ENCODE measurements around the gene DMD.

DMD gene

GRCh38 chrX:32571579-32571978 lies 639.8 kb downstream of the DMD start:
- Histone ChIP-seq H3K27me3 (ENCODE audit: insufficient read depth, low read length, poor library complexity, severe bottlenecking) (no peaks in the 10 kb centered on the region), H3K4me3 (ENCODE audit: low read length, poor library complexity, severe bottlenecking) (no peak overlapping the region), H4K20me1 (ENCODE audit: insufficient read depth, low read length, poor library complexity, severe bottlenecking) (no peaks in the 10 kb centered on the region), H3K79me2 (ENCODE audit: insufficient read depth, low read length) (no peaks in the 10 kb centered on the region), H3F3A (ENCODE audit: low read depth) (no peaks in the 10 kb centered on the region), H3K9ac (ENCODE audit: low read depth, low read length, poor library complexity, severe bottlenecking) (no peak overlapping the region), H3K36me3 (ENCODE audit: insufficient read depth, low read length) (no peaks in the 10 kb centered on the region), H3K4me2 (ENCODE audit: low read depth, low read length, poor library complexity, severe bottlenecking) (no peak overlapping the region), H3K9me3 (ENCODE audit: insufficient read depth, low read depth, low read length) (no peaks in the 10 kb centered on the region), H3K4me1 (ENCODE audit: insufficient read depth, low read length, poor library complexity, severe bottlenecking) (no peaks in the 10 kb centered on the region), H3K9me2 (replicated peaks; ENCODE audit: low read depth, low read length) (no peaks in the 10 kb centered on the region), H2AFZ (ENCODE audit: low read length) (no peak overlapping the region)
- no peak for TF ChIP-seq EZH2phosphoT487 (IDR thresholded peaks at IDR 0.05; ENCODE audit: borderline replicate concordance)
- TF ChIP-seq, protein P1, sequence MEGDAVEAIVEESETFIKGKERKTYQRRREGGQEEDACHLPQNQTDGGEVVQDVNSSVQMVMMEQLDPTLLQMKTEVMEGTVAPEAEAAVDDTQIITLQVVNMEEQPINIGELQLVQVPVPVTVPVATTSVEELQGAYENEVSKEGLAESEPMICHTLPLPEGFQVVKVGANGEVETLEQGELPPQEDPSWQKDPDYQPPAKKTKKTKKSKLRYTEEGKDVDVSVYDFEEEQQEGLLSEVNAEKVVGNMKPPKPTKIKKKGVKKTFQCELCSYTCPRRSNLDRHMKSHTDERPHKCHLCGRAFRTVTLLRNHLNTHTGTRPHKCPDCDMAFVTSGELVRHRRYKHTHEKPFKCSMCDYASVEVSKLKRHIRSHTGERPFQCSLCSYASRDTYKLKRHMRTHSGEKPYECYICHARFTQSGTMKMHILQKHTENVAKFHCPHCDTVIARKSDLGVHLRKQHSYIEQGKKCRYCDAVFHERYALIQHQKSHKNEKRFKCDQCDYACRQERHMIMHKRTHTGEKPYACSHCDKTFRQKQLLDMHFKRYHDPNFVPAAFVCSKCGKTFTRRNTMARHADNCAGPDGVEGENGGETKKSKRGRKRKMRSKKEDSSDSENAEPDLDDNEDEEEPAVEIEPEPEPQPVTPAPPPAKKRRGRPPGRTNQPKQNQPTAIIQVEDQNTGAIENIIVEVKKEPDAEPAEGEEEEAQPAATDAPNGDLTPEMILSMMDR (conservative IDR thresholded peaks at IDR 0.05; ENCODE audit: low read length): no peak

DNA sequence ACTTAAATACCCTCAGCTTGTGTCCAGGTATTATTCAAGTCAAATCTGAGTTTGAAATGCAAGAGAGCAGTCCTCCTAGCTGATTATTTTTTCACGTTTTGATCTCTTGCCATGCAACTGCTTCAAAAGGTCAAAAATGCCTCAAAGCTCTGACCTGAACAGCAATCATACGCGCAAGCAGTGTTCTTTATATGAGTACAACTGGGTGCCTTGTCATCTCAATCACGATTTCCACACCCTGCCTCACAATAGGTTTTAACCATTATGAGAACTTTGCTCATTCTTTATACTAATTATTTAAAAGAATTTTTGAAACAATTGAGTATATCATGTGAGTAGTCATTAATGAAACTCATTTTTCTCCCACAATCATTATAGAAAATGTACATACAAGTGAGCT lies 649.1 kb downstream of the DMD start:
- Histone ChIP-seq H4K20me1 (ENCODE audit: insufficient read depth, low read length, poor library complexity, severe bottlenecking) (no peaks in the 10 kb centered on the region), H3K9me3 (ENCODE audit: insufficient read depth, low read depth, low read length) (no peaks in the 10 kb centered on the region), H3K4me2 (ENCODE audit: low read depth, low read length, poor library complexity, severe bottlenecking) (no peak overlapping the region), H3K79me2 (ENCODE audit: insufficient read depth, low read length) (no peaks in the 10 kb centered on the region), H3K9ac (ENCODE audit: low read depth, low read length, poor library complexity, severe bottlenecking) (no peak overlapping the region), H3F3A (ENCODE audit: low read depth) (no peaks in the 10 kb centered on the region), H3K9me2 (replicated peaks; ENCODE audit: low read depth, low read length) (no peaks in the 10 kb centered on the region), H2AFZ (ENCODE audit: low read length) (no peak overlapping the region), H3K4me3 (ENCODE audit: low read length, poor library complexity, severe bottlenecking) (no peak overlapping the region), H3K36me3 (ENCODE audit: insufficient read depth, low read length) (no peaks in the 10 kb centered on the region), H3K4me1 (ENCODE audit: insufficient read depth, low read length, poor library complexity, severe bottlenecking) (no peaks in the 10 kb centered on the region), H3K27me3 (ENCODE audit: insufficient read depth, low read length, poor library complexity, severe bottlenecking) (no peaks in the 10 kb centered on the region)
- TF ChIP-seq, protein P1 (conservative IDR thresholded peaks at IDR 0.05; ENCODE audit: low read length): no peak
- no peak for TF ChIP-seq EZH2phosphoT487 (IDR thresholded peaks at IDR 0.05; ENCODE audit: borderline replicate concordance)

DNA sequence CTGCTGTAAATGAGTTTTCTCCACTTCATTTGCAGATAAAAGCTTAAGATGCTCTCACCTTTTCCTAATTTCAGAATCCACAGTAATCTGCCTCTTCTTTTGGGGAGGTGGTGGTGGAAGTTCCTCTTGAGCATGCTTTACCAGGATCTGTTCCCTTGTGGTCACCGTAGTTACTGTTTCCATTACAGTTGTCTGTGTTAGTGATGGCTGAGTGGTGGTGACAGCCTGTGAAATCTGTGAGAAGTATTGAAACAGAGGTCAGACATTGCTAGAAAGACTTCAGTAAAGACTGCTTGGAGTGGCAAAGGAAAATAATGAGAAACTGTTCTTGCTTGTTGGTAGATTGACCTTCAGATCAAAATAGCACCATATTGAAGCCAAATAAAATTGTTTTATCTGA lies 666.2 kb downstream of the DMD start:
- Histone ChIP-seq H4K20me1 (ENCODE audit: insufficient read depth, low read length, poor library complexity, severe bottlenecking) (no peaks in the 10 kb centered on the region), H3K9ac (ENCODE audit: low read depth, low read length, poor library complexity, severe bottlenecking) (no peak overlapping the region), H3K4me1 (ENCODE audit: insufficient read depth, low read length, poor library complexity, severe bottlenecking) (no peaks in the 10 kb centered on the region), H3K9me2 (replicated peaks; ENCODE audit: low read depth, low read length) (no peaks in the 10 kb centered on the region), H2AFZ (ENCODE audit: low read length) (no peak overlapping the region), H3K27me3 (ENCODE audit: insufficient read depth, low read length, poor library complexity, severe bottlenecking) (no peaks in the 10 kb centered on the region), H3F3A (ENCODE audit: low read depth) (no peaks in the 10 kb centered on the region), H3K4me2 (ENCODE audit: low read depth, low read length, poor library complexity, severe bottlenecking) (no peak overlapping the region), H3K4me3 (ENCODE audit: low read length, poor library complexity, severe bottlenecking) (no peak overlapping the region), H3K36me3 (ENCODE audit: insufficient read depth, low read length) (no peaks in the 10 kb centered on the region), H3K9me3 (ENCODE audit: insufficient read depth, low read depth, low read length) (no peaks in the 10 kb centered on the region), H3K79me2 (ENCODE audit: insufficient read depth, low read length) (no peaks in the 10 kb centered on the region)
- no peak for TF ChIP-seq EZH2phosphoT487 (IDR thresholded peaks at IDR 0.05; ENCODE audit: borderline replicate concordance)
- TF ChIP-seq, protein P1 (conservative IDR thresholded peaks at IDR 0.05; ENCODE audit: low read length): no peak
